Skeletal muscle tissue (tissue), 4 donors: ENCODE measurements around the gene MCM3. TPM values are rescaled to one million over a fixed set of nuclear protein-coding genes. Genes with fewer than 3 reads are reported as not detected.

Experiments used
- H3K27ac ChIP-seq: one replicate; pipeline ENCODE4 v1.7.0; 2013; ENCODE audit warnings: mild to moderate bottlenecking, low read depth, low read length, inconsistent platforms
- H3K27me3 ChIP-seq, 3 donors: one replicate each; pipeline ENCODE4 v1.7.0; 2013; ENCODE audit warnings: low read length in 3 of 3; ENCODE audit not compliant: control insufficient read depth in 3 of 3, insufficient read depth in 3 of 3
- H3K36me3 ChIP-seq, 3 donors: one replicate each; pipeline ENCODE4 v1.7.0; 2013; ENCODE audit warnings: low read length in 3 of 3; ENCODE audit not compliant: control insufficient read depth in 3 of 3, insufficient read depth in 3 of 3
- H3K4me1 ChIP-seq, 3 donors: one replicate each; pipeline ENCODE4 v1.7.0; 2013; ENCODE audit warnings: low read length in 3 of 3, mild to moderate bottlenecking in 3 of 3; ENCODE audit not compliant: control insufficient read depth in 3 of 3, insufficient read depth in 3 of 3
- H3K4me3 ChIP-seq, 3 donors: one replicate each; pipeline ENCODE4 v1.7.0; 2013; ENCODE audit warnings: low read length in 3 of 3
- H3K9ac ChIP-seq, 3 donors: one replicate each; pipeline ENCODE4 v1.7.0; 2013; ENCODE audit warnings: low read length in 3 of 3, mild to moderate bottlenecking in 3 of 3, moderate library complexity in 2 of 3, low read depth in 1 of 3
- H3K9me3 ChIP-seq, 3 donors: one replicate each; pipeline ENCODE4 v1.7.0; 2013; ENCODE audit warnings: low read length in 3 of 3; ENCODE audit not compliant: control insufficient read depth in 3 of 3
- total RNA-seq: library from RNA; depleted of rRNA; stranded (reverse); fragments of >200 nt; gene quantifications from one replicate; pipeline ENCODE4 v1.2.3, GENCODE V29; 2014
- donor health status: Osteomylitis.

The MCM3 gene
- total RNA-seq, 1 donor from 2014 or later: 32.9 TPM

- Histone ChIP-seq H3K9ac (no peak overlapping the region), H3K9me3 (no peaks in the 10 kb centered on the region), H3K36me3 (no peaks in the 10 kb centered on the region), H3K4me1 (no peaks in the 10 kb centered on the region), H3K27me3 (peaks cover 0 to 4% (median 3%) of the 10 kb centered on the region in 3 donors), H3K27ac (no peak overlapping the region), H3K4me3 (no peak overlapping the region)
These were observed 29.1 kb downstream of the MCM3 start for GRCh38 chr6:52255434-52255833.

GRCh38 chr6:52254731-52255378, 29.7 kb downstream of the MCM3 start:
- Histone ChIP-seq H3K27ac (no peak overlapping the region), H3K27me3 (peaks cover 0 to 4% (median 3%) of the 10 kb centered on the region in 3 donors), H3K4me3 (no peak overlapping the region), H3K4me1 (no peaks in the 10 kb centered on the region), H3K36me3 (no peaks in the 10 kb centered on the region), H3K9ac (no peak overlapping the region), H3K9me3 (no peaks in the 10 kb centered on the region)

GRCh38 chr6:52253494-52253893, 31.0 kb downstream of the MCM3 start:
- Histone ChIP-seq H3K27me3 (peaks cover 3 to 4% (median 3%) of the 10 kb centered on the region in 3 donors), H3K9me3 (no peaks in the 10 kb centered on the region)

GRCh38 chr6:52251113-52251512, 33.4 kb downstream of the MCM3 start:
- Histone ChIP-seq H3K4me1 (no peaks in the 10 kb centered on the region), H3K4me3 (no peak overlapping the region), H3K9ac (no peak overlapping the region), H3K27me3 (peaks cover 3 to 4% (median 3%) of the 10 kb centered on the region in 3 donors), H3K36me3 (no peaks in the 10 kb centered on the region), H3K27ac (no peak overlapping the region), H3K9me3 (no peaks in the 10 kb centered on the region)

More at GRCh38 chr6:52253494-52253893, 31.0 kb downstream of the MCM3 start:
- H3K4me3 ChIP-seq: no peak overlapping the region
- H3K27ac ChIP-seq: no peak overlapping the region
- H3K4me1 ChIP-seq: no peaks in the 10 kb centered on the region
- no peak overlapping the region for H3K9ac ChIP-seq
- no peaks in the 10 kb centered on the region for H3K36me3 ChIP-seq

GRCh38 chr6:52249078-52249477, 35.5 kb downstream of the MCM3 start:
- no peaks in the 10 kb centered on the region for H3K9me3 ChIP-seq
- no peak overlapping the region for H3K27ac ChIP-seq
- H3K9ac ChIP-seq: no peak overlapping the region
- H3K4me1 ChIP-seq: no peaks in the 10 kb centered on the region
- H3K4me3 ChIP-seq: no peak overlapping the region
- H3K36me3 ChIP-seq: no peaks in the 10 kb centered on the region
- H3K27me3 ChIP-seq: peaks cover 0 to 3% (median 0%) of the 10 kb centered on the region in 3 donors

GRCh38 chr6:52245425-52245824, 39.1 kb downstream of the MCM3 start:
- H3K4me1 ChIP-seq: no peaks in the 10 kb centered on the region
- no peak overlapping the region for H3K9ac ChIP-seq
- H3K27me3 ChIP-seq: peaks cover 0 to 3% (median 0%) of the 10 kb centered on the region in 3 donors
- no peak overlapping the region for H3K27ac ChIP-seq
- H3K36me3 ChIP-seq: no peaks in the 10 kb centered on the region
- H3K4me3 ChIP-seq: no peak overlapping the region
- H3K9me3 ChIP-seq: no peaks in the 10 kb centered on the region

GRCh38 chr6:52244400-52244799, 40.1 kb downstream of the MCM3 start, which contains the start of gene IL17F:
Gene IL17F, minus strand, starts transcription at chr6:52244500. Its CDS starts 71 bp downstream, at chr6:52244429.
- no peak within 1 kb of the TSS for H3K9ac ChIP-seq
- H3K27me3 ChIP-seq: peaks cover 0 to under 1% (median 0%) of the 10 kb centered on the region in 3 donors
- no peaks in the 10 kb centered on the region for H3K36me3 ChIP-seq
- no peak within 1 kb of the TSS for H3K27ac ChIP-seq
- H3K4me1 ChIP-seq: no peaks in the 10 kb centered on the region
- H3K4me3 ChIP-seq: no peak within 1 kb of the TSS
- no peaks in the 10 kb centered on the region for H3K9me3 ChIP-seq

GRCh38 chr6:52243282-52243893, 41.2 kb downstream of the MCM3 start:
- H3K9me3 ChIP-seq: no peaks in the 10 kb centered on the region
- H3K27me3 ChIP-seq: no peaks in the 10 kb centered on the region
- no peaks in the 10 kb centered on the region for H3K36me3 ChIP-seq
- H3K27ac ChIP-seq: no peak overlapping the region
- H3K4me1 ChIP-seq: no peaks in the 10 kb centered on the region
- H3K9ac ChIP-seq: no peak overlapping the region
- no peak overlapping the region for H3K4me3 ChIP-seq

GRCh38 chr6:52241819-52242218, 42.7 kb downstream of the MCM3 start:
- H3K27me3 ChIP-seq: peaks cover 0 to 3% (median 0%) of the 10 kb centered on the region in 3 donors
- H3K36me3 ChIP-seq: no peaks in the 10 kb centered on the region
- no peak overlapping the region for H3K9ac ChIP-seq
- H3K4me3 ChIP-seq: no peak overlapping the region
- H3K9me3 ChIP-seq: no peaks in the 10 kb centered on the region
- H3K4me1 ChIP-seq: no peaks in the 10 kb centered on the region
- no peak overlapping the region for H3K27ac ChIP-seq
